Measurements from ENCODE around the gene NHLRC2.

DNA sequence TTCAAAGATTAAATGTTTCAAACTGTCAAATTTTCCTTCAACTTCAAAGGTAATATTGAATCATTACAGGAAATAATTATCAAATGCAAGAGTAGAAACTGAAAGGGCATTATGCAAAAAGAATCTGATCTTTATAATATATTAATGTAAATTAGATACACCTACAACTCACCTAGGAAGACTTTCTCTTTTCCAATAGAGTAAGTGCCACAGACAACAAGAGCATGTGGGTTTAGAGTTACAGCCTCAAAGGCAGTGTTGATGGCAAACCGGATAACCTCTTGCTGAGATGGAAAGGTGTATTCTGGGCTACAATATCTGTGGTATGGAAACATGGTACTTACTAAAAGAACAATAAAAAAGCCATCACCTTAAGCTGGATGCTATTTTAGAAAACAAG lies 12.3 kb upstream of the NHLRC2 start:
- TF ChIP-seq, protein P1, sequence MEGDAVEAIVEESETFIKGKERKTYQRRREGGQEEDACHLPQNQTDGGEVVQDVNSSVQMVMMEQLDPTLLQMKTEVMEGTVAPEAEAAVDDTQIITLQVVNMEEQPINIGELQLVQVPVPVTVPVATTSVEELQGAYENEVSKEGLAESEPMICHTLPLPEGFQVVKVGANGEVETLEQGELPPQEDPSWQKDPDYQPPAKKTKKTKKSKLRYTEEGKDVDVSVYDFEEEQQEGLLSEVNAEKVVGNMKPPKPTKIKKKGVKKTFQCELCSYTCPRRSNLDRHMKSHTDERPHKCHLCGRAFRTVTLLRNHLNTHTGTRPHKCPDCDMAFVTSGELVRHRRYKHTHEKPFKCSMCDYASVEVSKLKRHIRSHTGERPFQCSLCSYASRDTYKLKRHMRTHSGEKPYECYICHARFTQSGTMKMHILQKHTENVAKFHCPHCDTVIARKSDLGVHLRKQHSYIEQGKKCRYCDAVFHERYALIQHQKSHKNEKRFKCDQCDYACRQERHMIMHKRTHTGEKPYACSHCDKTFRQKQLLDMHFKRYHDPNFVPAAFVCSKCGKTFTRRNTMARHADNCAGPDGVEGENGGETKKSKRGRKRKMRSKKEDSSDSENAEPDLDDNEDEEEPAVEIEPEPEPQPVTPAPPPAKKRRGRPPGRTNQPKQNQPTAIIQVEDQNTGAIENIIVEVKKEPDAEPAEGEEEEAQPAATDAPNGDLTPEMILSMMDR (IDR thresholded peaks at IDR 0.05; ENCODE audit: extremely low read depth in 1 of 2, insufficient read depth in 1 of 2, low read depth in 1 of 2, low read length in 2 of 2) = no peak
- TF ChIP-seq MAX (IDR thresholded peaks at IDR 0.05; ENCODE audit: insufficient read depth, insufficient read length) = no peak
- no peak for TF ChIP-seq MYC (IDR thresholded peaks at IDR 0.05; ENCODE audit: low read depth, low read length)
- no peak for TF ChIP-seq POLR2A (IDR thresholded peaks at IDR 0.05; ENCODE audit: low read depth, low read length)
- TF ChIP-seq FOS (IDR thresholded peaks at IDR 0.05; ENCODE audit: borderline replicate concordance, insufficient read depth, low read length) = no peak
- no peak for TF ChIP-seq EZH2 (IDR thresholded peaks at IDR 0.05; ENCODE audit: borderline replicate concordance, low read depth, low read length, severe bottlenecking)
- no peak for TF ChIP-seq POLR2AphosphoS5 (IDR thresholded peaks at IDR 0.05; ENCODE audit: insufficient read depth, low read depth, low read length)

All from endothelial cell of umbilical vein (primary cell).